PC-3 (cell line): ENCODE data around the gene USP22. TPM values are rescaled to one million over a fixed set of nuclear protein-coding genes. Genes with fewer than 3 reads are reported as not detected.

Experiments
- ATAC-seq: fragments of 200-7000 bp; cut with Tn5 transposase; 2 replicates; pipeline ENCODE4 v1.9.1; 2020; ENCODE audit warnings: mild to moderate bottlenecking, moderate library complexity
- BruUV-seq: library from RNA; stranded (reverse); fragments of 400-500 nt; replicated peaks from 2 replicates; lab custom pipeline; 2021; lab: Mats Ljungman, UMichigan
- CTCF ChIA-PET: fragments of 300-600 bp; sonication (Branson Sonifier 250); formaldehyde crosslinking; loops from one replicate; lab custom pipeline; 2022; ENCODE audit warnings: antibody characterized with exemption; lab: Charles Lee
- POLR2A ChIA-PET: fragments of 300-600 bp; sonication (Branson Sonifier 250); formaldehyde crosslinking; loops from one replicate; lab custom pipeline; 2022; ENCODE audit warnings: antibody characterized with exemption; ENCODE audit not compliant: unreplicated experiment; lab: Charles Lee
- DNase-seq: peaks from one replicate; pipeline ENCODE4 v3.0.0-alpha.2; 2015
- H2AFZ ChIP-seq: fragments of 300-600 bp; sonication (generic); 2 replicates; pipeline ENCODE4 v1.6.0; 2016; ENCODE audit warnings: antibody characterized with exemption, low read length
- H3F3A ChIP-seq: fragments of 300-600 bp; sonication (generic); one replicate; pipeline ENCODE4 v1.6.0; 2017; ENCODE audit warnings: antibody characterized with exemption, low read length, control low read depth, mild to moderate bottlenecking; ENCODE audit not compliant: unreplicated experiment
- H3K27ac ChIP-seq: fragments of 300-600 bp; sonication (generic); 2 replicates; pipeline ENCODE4 v1.5.1; 2016; ENCODE audit warnings: mild to moderate bottlenecking, low read length
- H3K27me3 ChIP-seq: fragments of 300-600 bp; sonication (generic); 2 replicates; pipeline ENCODE4 v1.6.1; 2016; ENCODE audit warnings: low read length, mixed read lengths
- H3K36me3 ChIP-seq: fragments of 300-600 bp; sonication (generic); 2 replicates; pipeline ENCODE4 v1.6.1; 2016; ENCODE audit warnings: low read depth, mixed run types, low read length, mixed read lengths
- H3K4me1 ChIP-seq: fragments of 300-600 bp; sonication (generic); 2 replicates; pipeline ENCODE4 v1.5.1; 2016; ENCODE audit warnings: low read length; ENCODE audit not compliant: insufficient read depth
- H3K4me2 ChIP-seq: fragments of 300-600 bp; sonication (generic); 2 replicates; pipeline ENCODE4 v1.6.0; 2016; ENCODE audit warnings: low read length
- H3K4me3 ChIP-seq: fragments of 300-600 bp; sonication (generic); 2 replicates; pipeline ENCODE4 v1.5.1; 2016; ENCODE audit warnings: mild to moderate bottlenecking, low read length, mixed read lengths
- H3K79me2 ChIP-seq: fragments of 300-600 bp; sonication (generic); 2 replicates; pipeline ENCODE4 v1.6.1; 2017; ENCODE audit warnings: low read length, mixed read lengths
- H3K9ac ChIP-seq: fragments of 300-600 bp; sonication (generic); 2 replicates; pipeline ENCODE4 v1.6.0; 2016; ENCODE audit warnings: mild to moderate bottlenecking, low read length
- H3K9me2 ChIP-seq: fragments of 300-600 bp; sonication (generic); replicated peaks from 2 replicates; pipeline ENCODE4 v1.6.1; 2016; ENCODE audit warnings: mixed run types, low read length, mixed read lengths
- H3K9me3 ChIP-seq: fragments of 300-600 bp; sonication (generic); 2 replicates; pipeline ENCODE4 v1.6.1; 2016; ENCODE audit warnings: low read length, mixed read lengths
- H4K20me1 ChIP-seq: fragments of 300-600 bp; sonication (generic); 2 replicates; pipeline ENCODE4 v1.6.1; 2016; ENCODE audit warnings: low read length, mixed read lengths
- EZH2 ChIP-seq: fragments of 300-600 bp; sonication (generic); IDR thresholded peaks from one replicate; pipeline ENCODE4 v1.6.1; 2017; ENCODE audit warnings: antibody characterized with exemption, mild to moderate bottlenecking, low read length; ENCODE audit not compliant: unreplicated experiment
- EZH2phosphoT487 ChIP-seq: fragments of 300-600 bp; sonication (generic); IDR thresholded peaks from 2 replicates; pipeline ENCODE4 v1.6.1; 2018; ENCODE audit warnings: mild to moderate bottlenecking, antibody characterized with exemption, low read length, borderline replicate concordance
- intact Hi-C: fragments of 100-400 bp; cut with micrococcal nuclease; formaldehyde crosslinking; loops from 2 replicates; pipeline ENCODE4 v1.9.0; 2023
- total RNA-seq: library from RNA; depleted of rRNA; stranded (reverse); fragments of >200 nt; gene quantifications from 2 replicates; pipeline ENCODE4 v1.2.3, GENCODE V29; 2014
- TF ChIP-seq, protein P1 (sequence below): fragments of 300-600 bp; sonication (generic); conservative IDR thresholded peaks from 2 replicates; pipeline ENCODE4 v1.5.1; 2017; ENCODE audit warnings: antibody characterized with exemption, low read depth, mild to moderate bottlenecking, low read length

USP22 gene
- total RNA-seq, 1 experiment from 2014 or later = 188 TPM

DNA sequence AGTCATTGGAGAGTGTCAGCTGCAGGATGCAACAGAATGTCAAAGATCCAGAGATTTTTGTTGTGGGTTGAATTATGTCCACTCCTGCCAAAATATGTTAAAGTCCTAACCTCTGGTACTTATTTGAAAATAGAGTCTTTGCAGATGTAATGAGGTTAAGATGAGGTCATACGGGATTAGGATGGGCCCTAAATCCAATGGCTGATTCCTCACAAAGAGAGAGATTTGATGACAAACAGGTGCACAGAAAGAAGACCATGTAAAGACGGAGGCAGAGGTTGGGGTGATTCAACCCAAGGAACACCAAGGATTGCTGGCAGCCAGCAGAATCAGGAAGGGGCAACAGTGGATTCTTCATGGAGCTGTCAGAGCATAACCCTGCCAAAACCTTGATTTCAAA, 34.5 kb upstream of the USP22 start:
- no peak for ATAC-seq
- H3K79me2 ChIP-seq = no peaks in the 10 kb centered on the region
- peaks cover 10% of the 10 kb centered on the region; the same call in 1 of the 2 replicates for H3K27me3 ChIP-seq

DNA sequence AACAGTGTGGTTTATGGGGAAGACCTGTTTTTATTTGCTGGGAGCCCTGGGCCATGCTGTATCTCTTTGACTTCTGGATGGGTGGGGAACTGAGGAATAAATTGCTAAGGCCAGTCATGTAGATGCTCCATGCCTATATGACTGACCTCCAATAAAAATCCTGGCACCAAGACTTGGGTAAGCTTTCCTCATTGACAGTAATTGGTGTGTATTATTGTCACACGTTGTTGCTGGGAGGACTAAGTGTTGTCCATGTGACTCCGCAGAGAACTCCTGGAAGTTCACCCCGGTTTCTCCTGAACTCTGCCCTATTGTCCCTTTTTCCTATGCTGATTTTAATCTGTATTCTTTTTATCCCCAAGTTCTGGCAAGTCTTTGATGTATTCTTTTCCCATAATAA, 33.4 kb upstream of the USP22 start:
- CTCF ChIA-PET = no interaction called here
- TF ChIP-seq EZH2 = no peak
- no peak for TF ChIP-seq EZH2phosphoT487
- TF ChIP-seq, protein P1, sequence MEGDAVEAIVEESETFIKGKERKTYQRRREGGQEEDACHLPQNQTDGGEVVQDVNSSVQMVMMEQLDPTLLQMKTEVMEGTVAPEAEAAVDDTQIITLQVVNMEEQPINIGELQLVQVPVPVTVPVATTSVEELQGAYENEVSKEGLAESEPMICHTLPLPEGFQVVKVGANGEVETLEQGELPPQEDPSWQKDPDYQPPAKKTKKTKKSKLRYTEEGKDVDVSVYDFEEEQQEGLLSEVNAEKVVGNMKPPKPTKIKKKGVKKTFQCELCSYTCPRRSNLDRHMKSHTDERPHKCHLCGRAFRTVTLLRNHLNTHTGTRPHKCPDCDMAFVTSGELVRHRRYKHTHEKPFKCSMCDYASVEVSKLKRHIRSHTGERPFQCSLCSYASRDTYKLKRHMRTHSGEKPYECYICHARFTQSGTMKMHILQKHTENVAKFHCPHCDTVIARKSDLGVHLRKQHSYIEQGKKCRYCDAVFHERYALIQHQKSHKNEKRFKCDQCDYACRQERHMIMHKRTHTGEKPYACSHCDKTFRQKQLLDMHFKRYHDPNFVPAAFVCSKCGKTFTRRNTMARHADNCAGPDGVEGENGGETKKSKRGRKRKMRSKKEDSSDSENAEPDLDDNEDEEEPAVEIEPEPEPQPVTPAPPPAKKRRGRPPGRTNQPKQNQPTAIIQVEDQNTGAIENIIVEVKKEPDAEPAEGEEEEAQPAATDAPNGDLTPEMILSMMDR = no peak
- H3K9me3 ChIP-seq = no peaks in the 10 kb centered on the region
- H3F3A ChIP-seq = no peaks in the 10 kb centered on the region
- H2AFZ ChIP-seq = no peak overlapping the region
- peaks cover 10% of the 10 kb centered on the region; the same call in 1 of the 2 replicates for H3K27me3 ChIP-seq
- H3K9me2 ChIP-seq = no peaks in the 10 kb centered on the region
- no peak for ATAC-seq
- H3K4me3 ChIP-seq = no peak overlapping the region
- POLR2A ChIA-PET = no interaction called here
- no peaks in the 10 kb centered on the region for H3K36me3 ChIP-seq
- H3K4me1 ChIP-seq = no peaks in the 10 kb centered on the region
- H3K79me2 ChIP-seq = no peaks in the 10 kb centered on the region
- no peak overlapping the region for H3K27ac ChIP-seq
- no peak overlapping the region for H3K4me2 ChIP-seq
- intact Hi-C loops = no loop called here
- DNase-seq = no peak
- BruUV-seq = no TSS peak
- no peaks in the 10 kb centered on the region for H4K20me1 ChIP-seq
- no peak overlapping the region for H3K9ac ChIP-seq

More for the DNA sequence above, 34.5 kb upstream of the USP22 start:
- H2AFZ ChIP-seq = no peak overlapping the region
- H3K4me2 ChIP-seq = no peak overlapping the region
- H3K36me3 ChIP-seq = no peaks in the 10 kb centered on the region
- H3F3A ChIP-seq = no peaks in the 10 kb centered on the region
- H3K9ac ChIP-seq = no peak overlapping the region
- H4K20me1 ChIP-seq = no peaks in the 10 kb centered on the region
- no peaks in the 10 kb centered on the region for H3K9me3 ChIP-seq
- intact Hi-C loops = no loop called here
- TF ChIP-seq EZH2 = no peak
- TF ChIP-seq, protein P1 = no peak
- no peak for TF ChIP-seq EZH2phosphoT487
- H3K4me3 ChIP-seq = no peak overlapping the region
- POLR2A ChIA-PET = no interaction called here
- no peaks in the 10 kb centered on the region for H3K4me1 ChIP-seq
- no peaks in the 10 kb centered on the region for H3K9me2 ChIP-seq
- no peak overlapping the region for H3K27ac ChIP-seq
- BruUV-seq = no TSS peak
- DNase-seq = no peak
- CTCF ChIA-PET = no interaction called here

DNA sequence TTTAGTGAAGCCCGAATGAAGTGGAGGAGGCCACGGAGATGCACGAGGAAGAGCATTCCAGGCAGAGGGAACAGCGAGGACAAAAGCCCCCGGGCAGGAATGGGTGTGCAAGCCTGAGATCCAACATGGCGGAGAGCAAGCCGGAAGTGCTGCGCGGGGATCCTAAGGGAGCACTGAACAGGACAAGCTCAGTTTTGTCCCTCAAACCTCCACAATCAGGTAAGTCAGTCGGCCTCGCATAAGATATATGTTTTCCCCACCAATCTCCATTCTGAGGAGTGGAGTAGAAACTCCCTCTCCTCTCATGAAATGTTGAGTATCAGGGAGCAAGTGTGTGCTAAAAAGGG, 32.9 kb upstream of the USP22 start:
- Histone ChIP-seq H4K20me1 (no peaks in the 10 kb centered on the region), H3K27me3 (peaks cover 10% of the 10 kb centered on the region; the same call in 1 of the 2 replicates), H3K9me3 (no peaks in the 10 kb centered on the region), H3K9ac (no peak overlapping the region), H2AFZ (no peak overlapping the region), H3F3A (no peaks in the 10 kb centered on the region), H3K36me3 (no peaks in the 10 kb centered on the region), H3K9me2 (no peaks in the 10 kb centered on the region), H3K27ac (no peak overlapping the region), H3K4me3 (no peak overlapping the region), H3K4me1 (no peaks in the 10 kb centered on the region), H3K4me2 (no peak overlapping the region), H3K79me2 (no peaks in the 10 kb centered on the region)
- BruUV-seq = no TSS peak
- TF ChIP-seq, protein P1 = no peak
- TF ChIP-seq EZH2phosphoT487 (no peak), EZH2 (no peak)
- intact Hi-C loops = no loop called here
- ChIA-PET CTCF (no interaction called here), POLR2A (no interaction called here)
- DNase-seq = no peak
- no peak for ATAC-seq
